Thyroid gland (tissue), 4 donors: ENCODE measurements around the gene CCDC157. TPM values are rescaled to one million over a fixed set of nuclear protein-coding genes. Genes with fewer than 3 reads are reported as not detected.
A peak's percentile ranks its signal among the peaks of the same experiment; 100 is the strongest.
"Not testable (repeated sequence)": the region's sequence is repeated elsewhere in the genome, so short reads cannot be mapped to it uniquely, and the experiment has no call there.

Source experiments
- DNase-seq, 2 donors: peaks; one replicate each; pipeline ENCODE4 v3.0.0-alpha.2; 2019
- H3K27ac ChIP-seq, 3 donors: fragments of 200-600 bp; sonication (generic); 1 replicate in 2 of 3; 2 replicates in 1 of 3; pipeline ENCODE4 v1.5.1; 2016 to 2019; ENCODE audit warnings: mild to moderate bottlenecking in 1 of 3, moderate library complexity in 1 of 3
- H3K27me3 ChIP-seq: fragments of 200-600 bp; sonication (generic); one replicate; pipeline ENCODE4 v1.5.1; 2019
- H3K36me3 ChIP-seq, 2 donors: fragments of 200-600 bp; sonication (generic); one replicate each; pipeline ENCODE4 v1.5.1; 2016 to 2019
- H3K4me1 ChIP-seq, 2 donors: fragments of 200-600 bp; sonication (generic); one replicate each; pipeline ENCODE4 v1.5.1; 2017 to 2019
- H3K4me3 ChIP-seq, 3 donors: fragments of 200-600 bp; sonication (generic); replicated peaks in 1 of 3; 1 replicate in 2 of 3; 2 replicates in 1 of 3; pipeline ENCODE4 v1.5.1; 2016; ENCODE audit warnings: mild to moderate bottlenecking in 1 of 3
- H3K9me3 ChIP-seq: fragments of 200-600 bp; sonication (generic); one replicate; pipeline ENCODE4 v1.5.1; 2017
- POLR2A ChIP-seq, 2 donors: fragments of 450-650 bp; IDR thresholded peaks; one replicate each; pipeline ENCODE4 v1.6.1; 2017; ENCODE audit warnings: antibody characterized with exemption in 2 of 2, mild to moderate bottlenecking in 2 of 2, moderate library complexity in 1 of 2
- WGBS, 2 donors: methylation state at CpG; one replicate each; pipeline ENCODE4 v1.1.5; 2017; 5-methylcytosine and 5-hydroxymethylcytosine counted together
- intact Hi-C: fragments of 100-400 bp; cut with DNase I; formaldehyde crosslinking; loops from one replicate; pipeline ENCODE4 v1.15.1; 2023
- total RNA-seq, 4 donors: library from RNA; depleted of rRNA; stranded (reverse); fragments of >200 nt; gene quantifications; one replicate each; pipeline ENCODE4 v1.2.3, GENCODE V29; 2016
- TF ChIP-seq, protein P1 (sequence below), 6 experiments: fragments of 200-600 bp in 3 of 6; fragments of 450-650 bp in 3 of 6; sonication (generic) in 3 of 6; IDR thresholded peaks; one replicate each; pipeline ENCODE4 v1.5.1; 2016 to 2019; ENCODE audit warnings: antibody characterized with exemption in 6 of 6, mild to moderate bottlenecking in 2 of 6, inconsistent platforms in 1 of 6, moderate library complexity in 1 of 6

Gene CCDC157
- total RNA-seq, 4 donors from 2014 or later = 8.1 to 18.3 (median 15.6) TPM

DNA sequence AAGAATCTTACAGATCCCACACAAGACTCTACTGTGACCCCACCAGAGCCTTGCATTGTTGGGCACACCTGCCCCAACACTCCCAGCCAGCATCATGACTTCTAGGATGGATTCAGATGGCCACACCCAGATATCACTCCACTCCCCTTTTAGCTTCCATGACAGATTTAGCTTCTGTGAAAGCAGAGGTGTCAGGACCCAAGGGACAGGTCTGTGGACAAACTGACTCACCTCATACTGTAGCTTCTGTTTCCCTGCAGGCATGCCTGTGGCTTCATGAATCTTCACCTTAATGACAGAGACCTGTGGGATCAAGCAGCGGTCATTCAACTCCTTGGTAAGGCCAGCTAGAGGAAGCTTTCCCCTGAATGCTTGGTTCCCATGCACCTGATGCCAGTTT, 21.6 kb upstream of the CCDC157 start:
- Histone ChIP-seq H3K36me3 (peaks cover 79% of the 10 kb centered on the region in 2 donors), H3K4me1 (peaks cover 5 to 6% of the 10 kb centered on the region in 2 donors), H3K4me3 (no peak overlapping the region), H3K27me3 (no peaks in the 10 kb centered on the region), H3K27ac (no peak overlapping the region), H3K9me3 (no peaks in the 10 kb centered on the region)
- TF ChIP-seq POLR2A (IDR thresholded peaks at IDR 0.05) = no peak
- TF ChIP-seq, protein P1, sequence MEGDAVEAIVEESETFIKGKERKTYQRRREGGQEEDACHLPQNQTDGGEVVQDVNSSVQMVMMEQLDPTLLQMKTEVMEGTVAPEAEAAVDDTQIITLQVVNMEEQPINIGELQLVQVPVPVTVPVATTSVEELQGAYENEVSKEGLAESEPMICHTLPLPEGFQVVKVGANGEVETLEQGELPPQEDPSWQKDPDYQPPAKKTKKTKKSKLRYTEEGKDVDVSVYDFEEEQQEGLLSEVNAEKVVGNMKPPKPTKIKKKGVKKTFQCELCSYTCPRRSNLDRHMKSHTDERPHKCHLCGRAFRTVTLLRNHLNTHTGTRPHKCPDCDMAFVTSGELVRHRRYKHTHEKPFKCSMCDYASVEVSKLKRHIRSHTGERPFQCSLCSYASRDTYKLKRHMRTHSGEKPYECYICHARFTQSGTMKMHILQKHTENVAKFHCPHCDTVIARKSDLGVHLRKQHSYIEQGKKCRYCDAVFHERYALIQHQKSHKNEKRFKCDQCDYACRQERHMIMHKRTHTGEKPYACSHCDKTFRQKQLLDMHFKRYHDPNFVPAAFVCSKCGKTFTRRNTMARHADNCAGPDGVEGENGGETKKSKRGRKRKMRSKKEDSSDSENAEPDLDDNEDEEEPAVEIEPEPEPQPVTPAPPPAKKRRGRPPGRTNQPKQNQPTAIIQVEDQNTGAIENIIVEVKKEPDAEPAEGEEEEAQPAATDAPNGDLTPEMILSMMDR (IDR thresholded peaks at IDR 0.05) = no peak
- 100% methylated on average over 1 of the region's 1 CpG for WGBS, 2 donors
- DNase-seq = no peak
- intact Hi-C loops = no loop called here

DNA sequence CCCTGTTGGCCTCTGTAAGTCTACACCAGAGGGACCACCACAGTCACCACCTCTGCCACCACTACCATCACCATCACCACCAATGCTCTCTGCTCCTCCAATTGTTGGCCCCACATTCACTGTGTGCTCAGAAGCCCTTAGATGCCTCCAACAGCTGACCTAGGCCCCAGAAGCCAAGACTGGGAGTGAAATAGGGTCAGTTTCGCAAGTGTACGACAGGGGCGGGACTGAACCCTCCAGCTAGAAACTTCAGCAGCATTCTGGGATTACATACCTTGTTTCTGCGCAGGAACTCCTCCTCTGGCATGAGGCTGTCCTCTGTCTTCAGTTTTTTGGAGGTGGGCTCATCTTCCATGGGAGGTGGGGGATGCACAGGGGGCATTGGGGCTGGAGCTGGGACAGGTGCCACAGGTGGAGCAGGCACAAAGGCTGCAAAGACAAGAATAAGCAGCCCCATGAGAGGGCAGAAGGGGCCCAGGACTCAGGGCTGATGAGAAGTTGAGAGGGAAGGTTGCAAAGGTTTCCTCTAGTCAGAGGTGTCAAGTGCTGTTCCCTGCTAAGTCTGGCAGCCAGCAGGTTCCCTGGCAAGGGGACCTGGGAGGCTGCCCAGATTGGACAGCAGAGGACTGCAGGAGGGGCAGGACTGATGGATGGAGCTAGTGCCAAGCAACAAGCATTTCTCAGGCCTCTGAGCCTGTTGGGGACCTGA, 19.9 kb upstream of the CCDC157 start:
- no peak overlapping the region for H3K27ac ChIP-seq
- peaks cover 5 to 6% of the 10 kb centered on the region in 2 donors for H3K4me1 ChIP-seq
- peaks cover 91 to 92% of the 10 kb centered on the region in 2 donors for H3K36me3 ChIP-seq
- H3K9me3 ChIP-seq = no peaks in the 10 kb centered on the region
- peak; percentile 54 to 72 for DNase-seq
- H3K4me3 ChIP-seq = no peak overlapping the region
- intact Hi-C loops = no loop called here
- H3K27me3 ChIP-seq = no peaks in the 10 kb centered on the region
- TF ChIP-seq POLR2A (IDR thresholded peaks at IDR 0.05) = no peak
- TF ChIP-seq, protein P1 (IDR thresholded peaks at IDR 0.05) = no peak
- 84 to 96% methylated on average over 4 of the region's 4 CpGs for WGBS, 2 donors

DNA sequence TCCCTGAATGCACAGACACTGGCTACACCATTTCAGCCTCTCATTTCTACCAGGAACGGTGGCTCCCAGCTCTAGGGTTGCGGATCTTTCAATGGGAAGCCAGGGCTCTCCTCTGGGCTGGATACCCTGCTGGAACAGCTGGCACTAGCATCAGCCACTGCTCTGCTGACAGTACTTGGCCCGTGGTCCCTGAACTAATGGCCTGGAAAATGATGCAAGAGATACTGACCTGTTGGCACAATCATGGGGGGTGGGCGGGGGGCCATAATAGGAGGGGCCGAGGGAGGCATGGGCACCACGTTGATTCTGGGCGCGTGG, 19.4 kb upstream of the CCDC157 start:
- H3K27ac ChIP-seq = no peak overlapping the region
- peaks cover 5 to 6% of the 10 kb centered on the region in 2 donors for H3K4me1 ChIP-seq
- no peak for DNase-seq
- TF ChIP-seq POLR2A (IDR thresholded peaks at IDR 0.05) = no peak
- TF ChIP-seq, protein P1 (IDR thresholded peaks at IDR 0.05) = no peak
- H3K9me3 ChIP-seq = no peaks in the 10 kb centered on the region
- no peaks in the 10 kb centered on the region for H3K27me3 ChIP-seq
- H3K4me3 ChIP-seq = no peak overlapping the region
- 79 to 93% methylated on average over 7 of the region's 8 CpGs for WGBS, 2 donors
- intact Hi-C loops = no loop called here
- peaks cover 96 to 97% of the 10 kb centered on the region in 2 donors for H3K36me3 ChIP-seq

DNA sequence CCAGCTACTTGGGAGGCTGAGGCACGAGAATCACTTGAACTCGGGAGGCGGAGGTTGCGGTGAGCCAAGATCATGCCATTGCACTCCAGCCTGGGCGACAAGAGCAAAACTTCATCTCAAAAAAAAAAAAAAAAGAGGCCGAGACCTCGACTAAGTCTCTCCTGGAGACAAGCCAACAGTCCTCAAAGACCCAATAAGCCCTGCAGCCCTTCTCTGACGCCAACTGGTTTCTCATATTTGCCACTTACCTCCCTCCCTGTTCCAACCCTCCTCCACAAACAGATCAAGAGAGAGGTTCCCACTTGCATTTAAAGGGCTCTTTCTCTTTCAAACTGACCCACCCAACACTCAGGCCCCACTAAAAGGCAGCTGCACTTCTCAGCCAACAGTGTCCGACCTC, 18.5 kb upstream of the CCDC157 start:
- H3K27me3 ChIP-seq, H3K4me1 ChIP-seq, intact Hi-C loops, H3K9me3 ChIP-seq, H3K4me3 ChIP-seq: not testable (repeated sequence)
- WGBS, 2 donors = 49 to 61% methylated on average over 9 of the region's 9 CpGs
- H3K27ac ChIP-seq = peak overlapping the region in 2 of 3 donors; percentile 10 to 32
- peak; percentile 58 to 61 for DNase-seq
- peaks cover 98 to 100% of the 10 kb centered on the region in 2 donors for H3K36me3 ChIP-seq

DNA sequence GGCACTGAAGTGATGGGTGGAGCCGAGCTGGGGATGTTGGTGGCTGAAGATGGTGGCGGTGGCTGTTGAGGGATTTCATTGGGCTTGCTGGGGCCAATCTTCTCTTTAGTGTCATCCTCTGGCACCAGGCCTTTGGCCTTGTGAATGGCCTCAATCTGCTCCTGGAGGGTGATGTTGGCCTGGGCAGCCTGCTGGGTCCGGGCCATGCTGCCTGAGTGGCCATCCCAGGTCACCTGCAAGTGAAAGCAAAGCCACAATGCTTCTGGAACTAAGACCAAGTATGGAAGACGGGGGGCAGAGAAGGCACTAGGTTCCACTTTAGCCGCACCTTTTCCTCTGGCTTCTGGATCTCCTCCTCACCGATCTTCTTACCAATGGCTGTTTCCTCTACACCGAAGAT, 18.0 kb upstream of the CCDC157 start:
- H3K27ac ChIP-seq = peak overlapping the region in 2 of 3 donors; percentile 10 to 32

DNA sequence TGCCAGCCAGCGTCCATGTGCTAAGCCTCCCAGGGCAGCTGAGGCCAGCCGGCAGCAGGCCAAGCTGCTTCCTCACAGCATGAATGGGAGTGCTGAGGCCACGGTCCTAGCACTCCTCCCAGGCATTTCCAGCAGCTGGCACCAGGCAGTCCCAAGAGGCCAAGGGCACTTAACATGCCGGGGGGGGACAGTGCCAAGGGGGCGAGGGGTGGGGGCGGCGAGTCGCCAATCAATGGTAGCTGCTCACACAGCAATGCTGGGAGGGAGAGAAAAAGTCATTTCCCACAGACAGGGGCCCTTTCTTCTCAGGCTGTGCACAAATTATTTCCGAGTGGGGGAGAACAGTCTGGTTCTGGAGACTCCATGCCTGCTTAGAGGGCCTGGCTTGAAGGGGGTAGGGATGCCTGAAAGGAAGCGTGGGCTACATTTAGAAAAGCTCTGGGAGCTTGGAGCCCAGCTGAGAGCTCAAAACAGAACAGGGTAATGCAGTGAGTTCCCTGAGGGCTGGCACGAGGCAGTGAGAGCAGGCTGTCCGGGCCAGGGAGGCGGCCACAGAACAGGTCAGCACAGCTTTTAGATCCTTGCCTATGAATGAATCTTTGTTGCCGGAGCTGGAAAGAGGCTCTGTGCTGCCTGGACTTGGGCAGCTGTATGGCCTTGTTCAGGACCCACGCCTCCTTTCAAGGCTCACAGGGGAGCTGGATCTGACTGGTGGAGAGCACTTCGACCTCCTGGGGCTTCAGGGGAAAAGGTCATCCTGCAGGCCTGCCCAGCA, 15.7 kb upstream of the CCDC157 start:
- Histone ChIP-seq H3K36me3 (peaks cover 98 to 100% of the 10 kb centered on the region in 2 donors), H3K4me3 (no peak overlapping the region), H3K27ac (no peak overlapping the region), H3K4me1 (peaks cover 5 to 6% of the 10 kb centered on the region in 2 donors), H3K27me3 (no peaks in the 10 kb centered on the region), H3K9me3 (no peaks in the 10 kb centered on the region)
- 78 to 84% methylated on average over 14 to 15 of the region's 16 CpGs for WGBS, 2 donors
- DNase-seq = no peak
- TF ChIP-seq POLR2A (IDR thresholded peaks at IDR 0.05) = no peak
- TF ChIP-seq, protein P1 (IDR thresholded peaks at IDR 0.05) = no peak
- intact Hi-C loops = no loop called here

More for the DNA sequence above, 18.0 kb upstream of the CCDC157 start:
- Histone ChIP-seq H3K4me1 (peaks cover 5 to 6% of the 10 kb centered on the region in 2 donors), H3K36me3 (peaks cover 98 to 100% of the 10 kb centered on the region in 2 donors), H3K27me3 (no peaks in the 10 kb centered on the region), H3K9me3 (no peaks in the 10 kb centered on the region), H3K4me3 (no peak overlapping the region)
- no peak for TF ChIP-seq POLR2A (IDR thresholded peaks at IDR 0.05)
- intact Hi-C loops = no loop called here
- DNase-seq = no peak
- WGBS, 2 donors = 93 to 95% methylated on average over 7 of the region's 7 CpGs
